HL-60 (cell line): ENCODE results near the gene ZCCHC24.

Experiments
- DNase-seq, 2 experiments: peaks; one replicate each; pipeline ENCODE4 v3.0.0-alpha.2; 2010 to 2020; ENCODE audit warnings: low read depth in 1 of 2, low spot score in 1 of 2
- H3K27ac ChIP-seq: fragments of 250-450 bp; sonication (Bioruptor Pico); replicated peaks from 2 replicates; pipeline ENCODE4 v1.5.1; 2020; ENCODE audit warnings: mild to moderate bottlenecking, moderate library complexity
- H3K27me3 ChIP-seq: fragments of 250-450 bp; sonication (Bioruptor Pico); 2 replicates; pipeline ENCODE4 v1.5.1; 2021; ENCODE audit warnings: mild to moderate bottlenecking, moderate library complexity; ENCODE audit not compliant: insufficient read depth, poor library complexity, severe bottlenecking
- H3K4me3 ChIP-seq: replicated peaks from 2 replicates; pipeline ENCODE4 v1.5.1; 2011; ENCODE audit warnings: mild to moderate bottlenecking, control low read depth, low read length; ENCODE audit not compliant: insufficient read depth
- CTCF ChIP-seq: IDR thresholded peaks from one replicate; pipeline ENCODE4 v1.5.1; 2011; ENCODE audit warnings: low read length, control low read depth, inconsistent platforms; ENCODE audit not compliant: insufficient read depth
- GABPA ChIP-seq: IDR thresholded peaks from 2 replicates; pipeline ENCODE4 v1.6.1; 2012; ENCODE audit warnings: low read depth
- POLR2AphosphoS5 ChIP-seq: IDR thresholded peaks from 2 replicates; pipeline ENCODE4 v1.6.1; 2012; ENCODE audit warnings: low read depth
- REST ChIP-seq: IDR thresholded peaks from 2 replicates; pipeline ENCODE4 v1.6.1; 2012; ENCODE audit warnings: low read depth; ENCODE audit not compliant: insufficient replicate concordance
- SPI1 ChIP-seq: IDR thresholded peaks from 2 replicates; pipeline ENCODE4 v1.6.1; 2012; ENCODE audit warnings: low read depth, mild to moderate bottlenecking, borderline replicate concordance

ZCCHC24 gene

GRCh38 chr10:79378383-79378646 lies 67.1 kb downstream of the ZCCHC24 start:
- no peak for DNase-seq
- TF ChIP-seq SPI1 (no peak), GABPA (no peak), CTCF (no peak), POLR2AphosphoS5 (no peak), REST (no peak)
- Histone ChIP-seq H3K27ac (no peak overlapping the region), H3K27me3 (no peaks in the 10 kb centered on the region), H3K4me3 (no peak overlapping the region)

GRCh38 chr10:79377557-79378382 lies 67.7 kb downstream of the ZCCHC24 start:
- no peaks in the 10 kb centered on the region for H3K27me3 ChIP-seq
- DNase-seq: no peak
- H3K4me3 ChIP-seq: no peak overlapping the region
- TF ChIP-seq REST (no peak), POLR2AphosphoS5 (no peak), CTCF (no peak), SPI1 (no peak), GABPA (no peak)
- no peak overlapping the region for H3K27ac ChIP-seq

- Histone ChIP-seq H3K27ac (no peak overlapping the region), H3K27me3 (no peaks in the 10 kb centered on the region), H3K4me3 (no peak overlapping the region)
- DNase-seq: no peak
- TF ChIP-seq REST (no peak), SPI1 (no peak), CTCF (no peak), POLR2AphosphoS5 (no peak), GABPA (no peak)
Measured at GRCh38 chr10:79376751-79377556, 68.5 kb downstream of the ZCCHC24 start.
